OCI-M1 (cell line): ENCODE results near the gene POLN.

Experiments used
- DNase-seq: peaks from one replicate; lab custom pipeline; 2025; lab: John Stamatoyannopoulos, UW

The POLN gene

DNA sequence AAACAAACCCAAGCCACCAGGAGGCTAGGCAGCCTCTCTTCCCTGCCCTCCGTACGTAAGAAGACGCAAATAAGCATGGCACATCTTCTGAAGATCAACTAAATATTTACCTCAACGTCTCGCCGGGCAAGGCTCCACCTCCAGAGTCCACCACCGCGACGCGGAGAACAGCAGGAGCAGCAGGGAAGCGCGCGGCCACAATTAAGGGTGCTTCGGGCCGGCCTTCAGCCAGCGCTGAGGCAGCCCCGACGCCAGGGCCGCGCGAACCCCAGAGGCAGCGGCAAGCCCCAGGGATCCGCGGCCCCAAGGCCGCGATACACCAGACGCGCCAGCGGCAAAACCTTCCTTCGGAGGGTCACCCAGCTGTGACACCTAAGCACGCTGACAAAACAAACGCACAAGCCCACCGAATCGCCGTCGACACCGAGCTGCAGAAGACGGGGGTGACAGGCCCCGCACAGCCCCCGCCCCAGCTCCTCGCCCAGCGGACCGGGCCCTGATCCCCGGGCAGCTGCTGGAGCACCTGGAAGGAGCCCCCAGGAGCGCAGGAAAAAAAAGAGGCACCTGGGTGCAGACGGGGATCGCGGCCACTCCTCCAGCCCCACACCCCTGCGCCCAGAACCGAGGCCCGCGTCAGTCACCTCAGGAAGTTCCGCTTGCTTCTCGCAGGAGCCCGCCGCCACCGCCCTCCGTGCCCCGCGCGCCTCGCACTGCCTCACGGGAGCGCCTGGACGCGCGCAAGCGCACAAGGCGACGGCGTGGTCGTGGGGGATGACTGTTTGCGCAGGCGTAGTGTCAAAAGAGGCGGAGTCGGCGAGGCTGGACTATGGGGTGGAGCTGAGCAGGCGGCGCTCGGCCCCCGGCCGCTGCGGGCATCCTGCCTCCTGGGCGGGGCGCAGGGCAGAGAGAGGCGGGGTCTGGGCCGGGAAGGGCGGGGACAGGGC is at the start of gene POLN, which contains the start of gene HAUS3:
POLN (minus strand) TSS at position 712 of the 944 bp plus-strand sequence. CDS start 12,890 bp downstream, outside the sequence.
HAUS3 (minus strand) TSS at position 712 of the 944 bp plus-strand sequence. CDS start 1,175 bp downstream, outside the sequence.
- peak; percentile 98 for DNase-seq

DNA sequence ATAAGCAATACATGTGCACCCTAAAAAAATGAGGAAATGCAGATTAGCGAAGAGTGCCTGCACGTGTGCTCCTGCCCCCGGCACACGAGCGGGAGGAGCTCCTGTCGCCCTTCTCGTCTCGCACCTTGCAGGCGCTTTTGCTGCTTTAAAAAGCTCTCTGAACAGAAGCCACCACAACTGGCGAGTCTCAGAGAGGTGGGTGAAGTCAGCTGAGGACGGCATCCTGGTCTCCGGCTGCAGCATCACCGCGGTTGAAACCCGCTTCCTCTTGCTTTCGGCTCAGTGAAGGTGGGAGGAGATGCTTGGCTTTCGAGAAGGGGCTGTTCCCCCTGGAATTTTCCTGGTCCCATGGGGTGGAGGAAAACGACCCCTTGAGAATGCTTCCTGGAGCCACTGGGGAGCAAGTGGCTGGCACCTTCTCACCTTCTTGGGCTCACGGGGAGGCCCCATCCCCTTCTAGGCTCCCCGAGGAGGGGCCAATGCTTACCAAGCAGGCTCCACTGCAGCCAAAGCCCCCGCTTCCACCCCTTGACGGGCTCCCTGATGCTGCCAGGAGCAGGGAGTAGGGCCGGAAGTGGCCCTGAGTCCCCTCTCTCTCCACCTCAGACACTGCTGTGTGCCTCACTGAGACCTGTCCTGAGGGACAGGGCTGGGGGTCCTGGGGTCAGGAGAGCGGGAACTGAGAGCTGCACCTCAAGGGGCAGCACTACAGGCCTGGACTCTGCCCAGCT is 49.2 kb upstream of the POLN start:
- DNase-seq = no peak

DNA sequence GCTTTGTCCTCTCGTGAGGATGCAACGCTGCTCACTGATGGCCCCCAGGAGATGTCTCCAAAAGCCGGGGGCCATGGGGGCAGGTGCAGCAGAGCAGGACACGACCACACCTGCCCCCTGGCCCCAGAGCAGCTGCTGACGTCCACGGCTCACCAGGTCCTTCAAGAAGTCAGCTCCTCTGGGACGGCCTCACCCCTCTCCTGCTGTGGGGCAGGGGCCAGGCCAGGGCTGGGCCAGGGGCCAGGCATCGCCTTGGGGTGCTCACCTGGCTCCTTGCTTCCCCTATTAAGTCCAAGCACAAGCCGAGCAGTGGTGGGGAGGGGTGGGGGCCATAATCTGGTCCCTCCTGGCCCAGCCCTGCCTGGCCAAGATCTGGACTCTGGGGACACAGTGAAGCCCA is 48.6 kb upstream of the POLN start:
- no peak for DNase-seq

DNA sequence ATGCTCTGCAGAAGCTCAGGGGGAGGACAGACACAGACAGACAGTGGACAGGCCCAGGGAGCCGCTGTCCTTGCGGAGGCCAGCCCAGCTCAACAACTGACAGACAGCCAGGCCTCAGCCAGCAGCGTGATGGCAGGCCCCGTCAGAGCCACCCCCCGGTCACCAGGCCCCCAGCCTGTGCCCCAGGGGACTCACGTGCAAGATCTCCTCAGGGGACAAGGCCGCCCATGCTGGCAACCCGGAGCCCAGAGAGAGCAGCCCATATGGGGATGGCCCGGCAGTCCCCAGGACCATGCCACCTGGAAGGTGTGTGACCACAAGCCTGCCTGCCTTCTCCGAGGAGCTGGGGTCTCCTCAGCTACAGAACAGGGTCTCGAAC is 48.0 kb upstream of the POLN start:
- DNase-seq = no peak

GRCh38 chr4:2289311-2289954 is 47.5 kb upstream of the POLN start:
- no peak for DNase-seq

GRCh38 chr4:2288051-2288541 is 46.2 kb upstream of the POLN start:
- no peak for DNase-seq

GRCh38 chr4:2287594-2287915 is 45.6 kb upstream of the POLN start:
- no peak for DNase-seq

GRCh38 chr4:2286904-2287593 is 45.1 kb upstream of the POLN start:
- DNase-seq = no peak

GRCh38 chr4:2285613-2286381 is 43.9 kb upstream of the POLN start:
- no peak for DNase-seq

DNA sequence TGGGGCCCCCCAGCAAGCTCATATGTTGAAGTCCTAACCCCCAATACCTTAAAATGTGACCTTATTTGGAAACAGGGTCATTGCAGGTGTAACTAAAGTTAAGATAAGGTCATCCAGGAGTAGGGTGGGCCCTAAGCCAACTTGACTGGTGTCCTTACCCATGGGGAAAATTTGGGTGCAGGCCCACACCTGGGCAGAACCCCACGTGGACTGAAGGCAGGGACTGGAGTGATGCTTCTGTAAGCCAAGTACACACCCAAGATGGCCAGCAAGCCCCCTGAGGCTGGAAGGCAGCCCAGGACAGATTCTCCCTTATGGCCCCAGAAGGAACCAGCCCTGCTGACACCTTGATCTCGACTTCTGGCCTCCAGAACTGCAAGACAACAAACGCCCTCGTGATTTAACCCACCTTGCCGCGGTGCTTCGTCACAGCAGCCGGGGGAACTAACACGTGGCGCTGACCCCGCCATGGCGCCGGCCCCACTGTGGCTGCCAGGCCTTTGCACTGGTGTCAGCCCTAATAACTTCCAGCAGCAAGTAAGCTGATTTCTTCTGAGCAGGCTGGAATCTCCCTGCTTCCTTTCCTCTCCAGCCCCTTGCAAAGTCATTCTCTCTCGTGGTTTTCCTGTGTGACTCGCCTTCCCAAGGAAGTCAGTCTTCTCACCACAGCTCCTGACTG is 43.2 kb upstream of the POLN start:
- no peak for DNase-seq

DNA sequence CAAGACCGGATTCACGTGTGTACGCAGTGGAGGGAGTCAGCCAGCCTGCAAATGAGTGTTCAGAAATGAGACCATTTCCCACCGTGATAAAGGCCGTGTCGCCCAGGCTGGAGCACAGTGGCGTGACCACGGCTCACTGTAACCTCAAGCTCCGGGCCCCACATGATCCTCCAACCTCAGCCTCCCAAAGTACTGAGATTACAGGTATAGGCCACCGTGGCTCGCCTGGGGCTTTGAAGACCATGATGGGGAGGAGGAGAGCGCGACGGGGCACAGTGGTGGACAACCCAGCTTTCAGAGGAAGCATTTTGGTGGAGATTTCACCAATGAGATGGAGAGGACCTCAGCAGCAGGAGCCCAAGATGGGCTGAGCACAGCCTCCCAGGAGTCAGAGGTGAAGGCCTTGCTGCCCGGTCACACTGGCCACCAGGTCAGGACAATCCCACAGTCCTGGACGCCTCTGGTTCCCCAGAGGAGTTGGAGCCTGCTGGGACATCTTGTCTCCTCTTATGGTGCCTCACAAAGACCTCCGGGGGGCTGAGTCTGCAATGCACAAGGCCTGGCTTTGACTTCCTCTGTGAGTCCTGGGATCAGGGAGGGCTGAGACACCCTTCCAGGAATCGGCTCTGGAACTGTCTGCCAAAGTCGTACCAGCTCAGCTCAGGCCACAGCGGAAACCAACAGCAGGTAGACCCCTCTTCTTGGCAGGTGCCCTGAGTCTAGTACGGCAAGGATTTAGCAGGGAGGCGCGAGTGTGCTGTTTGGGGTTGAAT is 42.4 kb upstream of the POLN start:
- no peak for DNase-seq

GRCh38 chr4:2283199-2283711 is 41.3 kb upstream of the POLN start:
- DNase-seq = no peak

DNA sequence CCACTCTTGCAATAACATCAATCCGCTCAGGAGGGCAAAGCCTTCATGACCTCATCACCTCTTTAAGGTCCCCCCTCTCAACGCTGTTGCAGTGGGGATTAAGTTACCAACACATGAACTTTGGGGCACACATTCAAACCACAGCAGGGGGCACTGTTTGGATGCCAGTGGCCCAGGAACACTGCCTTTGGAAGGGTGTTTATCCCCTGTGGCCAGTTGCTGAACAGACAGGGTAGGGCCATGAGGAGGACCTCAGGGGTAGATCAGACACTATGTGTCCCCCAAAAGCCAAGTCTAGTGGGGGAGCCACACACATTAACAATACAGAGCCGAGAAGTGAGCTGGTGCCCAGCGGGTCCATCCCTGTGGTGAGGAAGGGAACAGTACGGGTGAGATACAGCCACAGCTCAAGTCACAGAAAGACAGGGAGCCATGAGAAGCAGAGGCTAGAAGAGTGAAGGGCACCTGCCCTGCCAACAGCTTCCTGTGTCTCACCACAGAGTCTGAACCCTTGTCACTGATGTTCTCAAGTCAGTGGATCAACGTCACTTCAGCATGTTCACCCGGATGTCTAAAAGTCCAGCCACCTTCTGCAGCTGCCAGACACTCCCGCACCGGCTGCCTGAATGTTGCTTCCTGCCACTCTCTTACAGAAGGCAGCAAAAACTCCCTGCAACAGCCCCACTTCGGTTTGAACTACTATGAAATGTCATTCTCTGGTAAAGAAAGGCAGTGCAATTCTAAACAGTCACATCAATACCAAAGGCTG is 39.8 kb upstream of the POLN start:
- no peak for DNase-seq

GRCh38 chr4:2280531-2281300 is 38.8 kb upstream of the POLN start:
- no peak for DNase-seq

- no peak for DNase-seq
These were observed 36.0 kb upstream of the POLN start for GRCh38 chr4:2277956-2278355.

DNA sequence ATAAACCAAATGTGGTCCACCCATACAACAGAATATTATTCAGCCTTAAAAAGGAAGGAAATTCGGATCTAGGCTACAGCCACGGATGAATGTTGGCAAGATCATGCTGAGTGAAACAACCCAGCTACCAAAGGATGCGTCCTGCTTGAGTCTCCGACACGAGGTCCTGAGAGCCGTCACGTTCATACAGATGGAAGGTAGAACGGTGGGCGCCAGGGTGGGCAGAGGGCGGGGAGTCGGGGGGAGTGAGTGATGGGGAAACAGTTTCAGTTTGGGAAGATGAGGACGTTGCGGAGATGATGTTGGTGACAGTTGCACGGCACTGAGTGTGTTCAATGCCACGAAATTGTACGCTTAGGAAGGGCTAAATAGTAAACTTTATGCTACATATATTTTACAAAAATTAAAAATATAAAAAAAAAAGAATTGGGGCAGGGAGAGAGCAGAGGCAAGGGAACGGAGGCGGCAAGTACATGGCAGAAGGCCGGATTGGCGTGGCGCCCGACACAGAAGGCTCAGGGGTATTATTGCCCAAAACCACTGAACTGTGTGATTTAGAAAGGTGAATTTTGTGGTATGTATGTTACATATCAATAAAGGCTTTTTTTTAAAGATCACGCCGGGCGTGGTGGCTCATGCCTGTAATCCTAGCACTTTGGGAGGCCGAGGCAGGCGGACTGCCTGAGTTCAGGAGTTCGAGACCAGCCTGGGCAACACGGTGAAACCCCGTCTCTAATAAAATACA is 34.8 kb upstream of the POLN start:
- DNase-seq = no peak

- DNase-seq = no peak
These were observed 33.8 kb upstream of the POLN start for GRCh38 chr4:2275546-2276251.
